GM12878 (cell line): ENCODE measurements around the gene SBNO1. TPM values are rescaled to one million over a fixed set of nuclear protein-coding genes. Genes with fewer than 3 reads are reported as not detected.

ENCODE experiments used
- ATAC-seq: fragments of 200-7000 bp; cut with Tn5 transposase; 3 replicates; pipeline ENCODE4 v1.9.1; 2020; ENCODE audit warnings: mild to moderate bottlenecking, moderate library complexity
- BruUV-seq: library from RNA; stranded (reverse); fragments of 400-500 nt; replicated peaks from 2 replicates; lab custom pipeline; 2021; lab: Mats Ljungman, UMichigan
- CTCF ChIA-PET: fragments of 300-600 bp; sonication (Branson Sonifier 250); formaldehyde crosslinking; extraction: SDS; loops from one replicate; lab custom pipeline; 2021; ENCODE audit warnings: inconsistent platforms; lab: Yijun Ruan, JAX
- POLR2A ChIA-PET: fragments of 350-600 bp; formaldehyde crosslinking; extraction: SDS; loops from one replicate; lab custom pipeline; 2021; ENCODE audit warnings: inconsistent platforms; lab: Charles Lee
- RAD21 ChIA-PET: fragments of 300-600 bp; sonication (Branson Sonifier 250); formaldehyde crosslinking; loops from one replicate; lab custom pipeline; 2023; ENCODE audit warnings: antibody characterized with exemption; ENCODE audit not compliant: unreplicated experiment; lab: Charles Lee
- SMC1A ChIA-PET: fragments of 300-600 bp; sonication (Branson Sonifier 250); formaldehyde crosslinking; loops from one replicate; lab custom pipeline; 2023; ENCODE audit not compliant: unreplicated experiment, uncharacterized antibody; lab: Charles Lee
- DNase-seq: peaks from one replicate; pipeline ENCODE4 v3.0.0-alpha.2; 2011; ENCODE audit warnings: low read depth, low spot score
- FAIRE-seq: peaks from 3 replicates; lab custom pipeline; 2011; peaks lifted over from hg19 to GRCh38; lab: Jason Lieb, UNC
- H2AFZ ChIP-seq: 2 replicates; pipeline ENCODE4 v1.6.0; 2011; ENCODE audit warnings: low read depth, low read length, control low read depth; ENCODE audit not compliant: control insufficient read depth
- H3K27ac ChIP-seq: 2 replicates; pipeline ENCODE4 v1.5.1; 2011; ENCODE audit warnings: control low read depth; ENCODE audit not compliant: control insufficient read depth, insufficient read depth
- H3K27me3 ChIP-seq, 2 experiments: replicated peaks in 1 of 2; 2 replicates each; pipeline versions ENCODE4 v1.6.0 to v1.6.1; 2011; ENCODE audit warnings: low read length in 1 of 2; ENCODE audit not compliant: control insufficient read depth in 2 of 2, insufficient read depth in 2 of 2
- H3K36me3 ChIP-seq, 2 experiments: 2 replicates each; pipeline ENCODE4 v1.5.1; 2011; ENCODE audit warnings: low read length in 1 of 2; ENCODE audit not compliant: control insufficient read depth in 2 of 2, insufficient read depth in 2 of 2
- H3K4me1 ChIP-seq: 2 replicates; pipeline ENCODE4 v1.6.1; 2011; ENCODE audit warnings: mild to moderate bottlenecking, low read length, moderate library complexity, mixed read lengths; ENCODE audit not compliant: control insufficient read depth, insufficient read depth
- H3K4me2 ChIP-seq: 2 replicates; pipeline ENCODE4 v1.6.0; 2011; ENCODE audit warnings: control low read depth; ENCODE audit not compliant: control insufficient read depth, insufficient read depth
- H3K4me3 ChIP-seq: fragments of 200-600 bp; sonication (generic); 2 replicates; pipeline ENCODE4 v1.5.1; 2016
- H3K79me2 ChIP-seq: 2 replicates; pipeline ENCODE4 v1.6.0; 2011; ENCODE audit warnings: low read length; ENCODE audit not compliant: control insufficient read depth, insufficient read depth
- H3K9ac ChIP-seq: 2 replicates; pipeline ENCODE4 v1.8.0; 2011; ENCODE audit warnings: low read length, control low read depth, mixed read lengths; ENCODE audit not compliant: control insufficient read depth, insufficient read depth
- H3K9me3 ChIP-seq: replicated peaks from 3 replicates; pipeline ENCODE4 v1.5.1; 2011; ENCODE audit warnings: mild to moderate bottlenecking, low read length; ENCODE audit not compliant: control insufficient read depth, insufficient read depth
- H4K20me1 ChIP-seq: 2 replicates; pipeline ENCODE4 v1.6.0; 2011; ENCODE audit not compliant: control insufficient read depth, insufficient read depth
- CEBPB ChIP-seq, 2 experiments: fragments of 150-350 bp in 1 of 2; IDR thresholded peaks; 2 replicates each; pipeline ENCODE4 v1.6.1; 2012 to 2014; ENCODE audit warnings: low read depth in 2 of 2, low read length in 2 of 2, borderline replicate concordance in 1 of 2, inconsistent platforms in 1 of 2
- CREM ChIP-seq: IDR thresholded peaks from 2 replicates; pipeline ENCODE4 v1.6.1; 2014; ENCODE audit warnings: antibody characterized with exemption, low read depth
- FOXM1 ChIP-seq: IDR thresholded peaks from 2 replicates; pipeline ENCODE4 v1.6.1; 2012; ENCODE audit warnings: low read depth, mild to moderate bottlenecking, inconsistent platforms, low read length, moderate library complexity
- HDAC2 ChIP-seq: fragments of 200-600 bp; sonication (generic); IDR thresholded peaks from 2 replicates; pipeline ENCODE4 v1.6.1; 2017
- MTA3 ChIP-seq: IDR thresholded peaks from 2 replicates; pipeline ENCODE4 v1.6.1; 2012; ENCODE audit warnings: low read length, inconsistent platforms, borderline replicate concordance
- MYC ChIP-seq: IDR thresholded peaks from 2 replicates; pipeline ENCODE4 v1.6.1; 2011; ENCODE audit warnings: mild to moderate bottlenecking, low read length, moderate library complexity, inconsistent platforms; ENCODE audit not compliant: insufficient read depth, insufficient replicate concordance, insufficient read length, severe bottlenecking
- PAX5 ChIP-seq: IDR thresholded peaks from 2 replicates; pipeline ENCODE4 v1.6.1; 2011; ENCODE audit warnings: low read depth, low read length, borderline replicate concordance
- RAD21 ChIP-seq: IDR thresholded peaks from 2 replicates; pipeline ENCODE4 v1.6.1; 2011; ENCODE audit warnings: mild to moderate bottlenecking, low read depth, low read length, moderate library complexity; ENCODE audit not compliant: insufficient read depth
- RBBP5 ChIP-seq: fragments of 200-600 bp; sonication (generic); conservative IDR thresholded peaks from 2 replicates; pipeline ENCODE4 v1.6.1; 2016
- SREBF1 ChIP-seq: IDR thresholded peaks from 2 replicates; pipeline ENCODE4 v1.6.1; 2012; ENCODE audit warnings: mild to moderate bottlenecking, low read length
- ZNF24 ChIP-seq: fragments of 450-650 bp; IDR thresholded peaks from 2 replicates; pipeline ENCODE4 v1.6.1; 2017; ENCODE audit warnings: antibody characterized with exemption, mild to moderate bottlenecking
- WGBS: methylation state at CpG from one replicate; pipeline ENCODE4 v1.1.6; 2016; ENCODE audit warnings: low lambda C conversion rate; ENCODE audit not compliant: insufficient replicate concordance, insufficient coverage; ENCODE audit errors: missing lambda C conversion rate; 5-methylcytosine and 5-hydroxymethylcytosine counted together
- in situ Hi-C: fragments of 300-500 bp; cut with MboI; formaldehyde crosslinking; loops from 9 replicates; pipeline ENCODE4 v1.14.3; 2018; ENCODE audit warnings: mixed read lengths
- intact Hi-C: fragments of 100-400 bp; cut with micrococcal nuclease; formaldehyde crosslinking; loops from one replicate; pipeline ENCODE4 v1.14.2; 2022; ENCODE audit not compliant: unreplicated experiment
- polyA plus RNA-seq, 11 experiments: library from polyadenylated mRNA; depleted of rRNA in 4 of 11; unstranded in 6 of 11; stranded (reverse) in 5 of 11; fragments of >200 nt; fragmentation: Nextera tagmentation in 4 of 11; fragmentation: Illumina TruSeq in 1 of 11; extraction: Ambion mirVana in 4 of 11; extraction: Trizol in 1 of 11; gene quantifications; 1 replicate in 1 of 11; 2 replicates in 10 of 11; pipeline versions ENCODE4 v1.2.1 to v1.2.3, GENCODE V29; 2011 to 2016; ENCODE audit warnings: inconsistent platforms in 2 of 11, missing spikeins in 2 of 11, low read depth in 1 of 11
- total RNA-seq, 4 experiments: library from RNA; depleted of rRNA in 3 of 4; stranded (reverse); fragments of >200 nt in 3 of 4; fragmentation: Illumina TruSeq in 1 of 4; extraction: Trizol in 1 of 4; gene quantifications; 2 replicates each; pipeline versions ENCODE4 v1.2.1 to v1.2.3, GENCODE V29; 2013 to 2021
- TF ChIP-seq, protein P1 (sequence below): fragments of 450-650 bp; IDR thresholded peaks from 2 replicates; pipeline ENCODE4 v1.6.1; 2017; ENCODE audit warnings: mild to moderate bottlenecking, moderate library complexity
- TF ChIP-seq, protein P2 (sequence below): IDR thresholded peaks from 2 replicates; pipeline ENCODE4 v1.6.1; 2011; ENCODE audit warnings: borderline replicate concordance, low read depth, mild to moderate bottlenecking, moderate library complexity, mixed read lengths, low read length; ENCODE audit not compliant: insufficient read depth; ENCODE audit errors: extremely low read length
- TF ChIP-seq, protein P3 (sequence below): fragments of 450-650 bp; IDR thresholded peaks from 2 replicates; pipeline ENCODE4 v1.6.1; 2016; ENCODE audit warnings: mild to moderate bottlenecking

SBNO1 gene
- total and polyA plus RNA-seq, 10 of the 15 experiments (the other 5 are each of a cell fraction or from before 2014, with no cell fraction given), result 7.5 to 39.7 (median 20.9) TPM

DNA sequence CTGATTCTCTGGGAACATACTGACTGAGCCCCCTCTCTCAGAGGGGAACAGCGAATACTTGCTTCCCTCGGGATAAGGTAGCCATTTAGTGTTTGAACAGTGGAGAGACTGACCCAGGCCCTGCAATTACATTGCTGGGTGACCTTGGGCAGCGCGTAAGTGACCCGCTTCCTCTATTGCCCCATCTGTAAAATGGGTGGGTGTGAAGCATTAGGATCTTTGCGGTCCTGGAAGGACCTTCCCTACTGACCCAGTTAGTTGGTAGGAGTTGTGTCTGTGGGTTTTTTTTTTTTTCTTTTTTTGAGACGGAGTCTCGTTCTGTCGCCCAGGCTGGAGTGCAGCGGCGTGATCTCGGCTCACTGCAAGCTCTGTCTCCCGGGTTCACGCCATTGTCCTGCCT is 18.0 kb upstream of the SBNO1 start:
- Histone ChIP-seq H3K4me3 (no peak overlapping the region), H3K9ac (no peak overlapping the region), H3K27ac (no peak overlapping the region), H2AFZ (no peak overlapping the region), H3K4me2 (no peak overlapping the region), H3K36me3 (no peaks in the 10 kb centered on the region)
- in situ Hi-C loops, result no loop called here
- TF ChIP-seq FOXM1, result no peak
- no peak for TF ChIP-seq SREBF1
- TF ChIP-seq, protein P1, sequence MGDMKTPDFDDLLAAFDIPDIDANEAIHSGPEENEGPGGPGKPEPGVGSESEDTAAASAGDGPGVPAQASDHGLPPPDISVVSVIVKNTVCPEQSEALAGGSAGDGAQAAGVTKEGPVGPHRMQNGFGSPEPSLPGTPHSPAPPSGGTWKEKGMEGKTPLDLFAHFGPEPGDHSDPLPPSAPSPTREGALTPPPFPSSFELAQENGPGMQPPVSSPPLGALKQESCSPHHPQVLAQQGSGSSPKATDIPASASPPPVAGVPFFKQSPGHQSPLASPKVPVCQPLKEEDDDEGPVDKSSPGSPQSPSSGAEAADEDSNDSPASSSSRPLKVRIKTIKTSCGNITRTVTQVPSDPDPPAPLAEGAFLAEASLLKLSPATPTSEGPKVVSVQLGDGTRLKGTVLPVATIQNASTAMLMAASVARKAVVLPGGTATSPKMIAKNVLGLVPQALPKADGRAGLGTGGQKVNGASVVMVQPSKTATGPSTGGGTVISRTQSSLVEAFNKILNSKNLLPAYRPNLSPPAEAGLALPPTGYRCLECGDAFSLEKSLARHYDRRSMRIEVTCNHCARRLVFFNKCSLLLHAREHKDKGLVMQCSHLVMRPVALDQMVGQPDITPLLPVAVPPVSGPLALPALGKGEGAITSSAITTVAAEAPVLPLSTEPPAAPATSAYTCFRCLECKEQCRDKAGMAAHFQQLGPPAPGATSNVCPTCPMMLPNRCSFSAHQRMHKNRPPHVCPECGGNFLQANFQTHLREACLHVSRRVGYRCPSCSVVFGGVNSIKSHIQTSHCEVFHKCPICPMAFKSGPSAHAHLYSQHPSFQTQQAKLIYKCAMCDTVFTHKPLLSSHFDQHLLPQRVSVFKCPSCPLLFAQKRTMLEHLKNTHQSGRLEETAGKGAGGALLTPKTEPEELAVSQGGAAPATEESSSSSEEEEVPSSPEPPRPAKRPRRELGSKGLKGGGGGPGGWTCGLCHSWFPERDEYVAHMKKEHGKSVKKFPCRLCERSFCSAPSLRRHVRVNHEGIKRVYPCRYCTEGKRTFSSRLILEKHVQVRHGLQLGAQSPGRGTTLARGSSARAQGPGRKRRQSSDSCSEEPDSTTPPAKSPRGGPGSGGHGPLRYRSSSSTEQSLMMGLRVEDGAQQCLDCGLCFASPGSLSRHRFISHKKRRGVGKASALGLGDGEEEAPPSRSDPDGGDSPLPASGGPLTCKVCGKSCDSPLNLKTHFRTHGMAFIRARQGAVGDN, result no peak
- no peak for TF ChIP-seq RAD21
- TF ChIP-seq RBBP5, result no peak
- TF ChIP-seq MYC, result no peak
- TF ChIP-seq CREM, result no peak
- TF ChIP-seq, protein P2, sequence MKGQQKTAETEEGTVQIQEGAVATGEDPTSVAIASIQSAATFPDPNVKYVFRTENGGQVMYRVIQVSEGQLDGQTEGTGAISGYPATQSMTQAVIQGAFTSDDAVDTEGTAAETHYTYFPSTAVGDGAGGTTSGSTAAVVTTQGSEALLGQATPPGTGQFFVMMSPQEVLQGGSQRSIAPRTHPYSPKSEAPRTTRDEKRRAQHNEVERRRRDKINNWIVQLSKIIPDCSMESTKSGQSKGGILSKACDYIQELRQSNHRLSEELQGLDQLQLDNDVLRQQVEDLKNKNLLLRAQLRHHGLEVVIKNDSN, result no peak
- TF ChIP-seq MTA3, result no peak
- TF ChIP-seq HDAC2, result no peak
- TF ChIP-seq, protein P3, sequence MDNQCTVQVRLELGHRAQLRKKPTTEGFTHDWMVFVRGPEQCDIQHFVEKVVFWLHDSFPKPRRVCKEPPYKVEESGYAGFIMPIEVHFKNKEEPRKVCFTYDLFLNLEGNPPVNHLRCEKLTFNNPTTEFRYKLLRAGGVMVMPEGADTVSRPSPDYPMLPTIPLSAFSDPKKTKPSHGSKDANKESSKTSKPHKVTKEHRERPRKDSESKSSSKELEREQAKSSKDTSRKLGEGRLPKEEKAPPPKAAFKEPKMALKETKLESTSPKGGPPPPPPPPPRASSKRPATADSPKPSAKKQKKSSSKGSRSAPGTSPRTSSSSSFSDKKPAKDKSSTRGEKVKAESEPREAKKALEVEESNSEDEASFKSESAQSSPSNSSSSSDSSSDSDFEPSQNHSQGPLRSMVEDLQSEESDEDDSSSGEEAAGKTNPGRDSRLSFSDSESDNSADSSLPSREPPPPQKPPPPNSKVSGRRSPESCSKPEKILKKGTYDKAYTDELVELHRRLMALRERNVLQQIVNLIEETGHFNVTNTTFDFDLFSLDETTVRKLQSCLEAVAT, result no peak
- TF ChIP-seq CEBPB (IDR thresholded peaks at IDR 0.05; ENCODE audit: borderline replicate concordance in 1 of 2, low read depth in 2 of 2, low read length in 2 of 2), result no peak
- no peak for TF ChIP-seq ZNF24
- no peak for TF ChIP-seq PAX5
- TF ChIP-seq, all 136 proteins: peak for 0
- Histone ChIP-seq H3K9me3 (no peaks in the 10 kb centered on the region), H4K20me1 (no peaks in the 10 kb centered on the region), H3K4me1 (peaks cover 15% of the 10 kb centered on the region), H3K79me2 (peaks cover 27% of the 10 kb centered on the region), H3K27me3 (no peaks in the 10 kb centered on the region)
- DNase-seq, result no peak
- CTCF ChIA-PET, result interaction anchor here (1.4 to 1.8 kb wide), 3 partner anchors 17 to 46 kb away, joined by 6 to 13 read pairs (median 9); no protein-coding TSS in a partner anchor
- over 99% methylated on average over 11 of the region's 14 CpGs for WGBS
- intact Hi-C loops, result loop anchor here (1.0 kb wide), 1 partner anchor 17 kb away; no protein-coding TSS in a partner anchor
- RAD21 ChIA-PET, result interaction anchor here (1.0 to 1.1 kb wide), 2 partner anchors 86 to 105 kb away, joined by 4 read pairs; no protein-coding TSS in a partner anchor
- POLR2A ChIA-PET, result interaction anchor here (0.6 to 2.1 kb wide), 2 partner anchors 13 to 51 kb away, joined by 6 to 8 read pairs; no protein-coding TSS in a partner anchor
- ATAC-seq, result no peak
- no peak for FAIRE-seq
- SMC1A ChIA-PET, result interaction anchor here (2.2 kb wide), 1 partner anchor 77 kb away, joined by 15 read pairs; no protein-coding TSS in a partner anchor
- BruUV-seq, result no TSS peak
